DOHH2 (cell line): Measurements from ENCODE around the gene CLN6.

Experiments used
- EZH2phosphoT487 ChIP-seq: fragments of 200-600 bp; sonication (generic); IDR thresholded peaks from 2 replicates; pipeline ENCODE4 v1.6.1; 2017; ENCODE audit warnings: borderline replicate concordance, mild to moderate bottlenecking, antibody characterized with exemption, low read length, moderate library complexity, mixed read lengths
- TF ChIP-seq, protein P1 (sequence below): fragments of 200-600 bp; sonication (generic); IDR thresholded peaks from one replicate; pipeline ENCODE4 v1.5.1; 2014; ENCODE audit warnings: antibody characterized with exemption, mild to moderate bottlenecking, low read depth, low read length; ENCODE audit not compliant: poor library complexity, severe bottlenecking

DNA sequence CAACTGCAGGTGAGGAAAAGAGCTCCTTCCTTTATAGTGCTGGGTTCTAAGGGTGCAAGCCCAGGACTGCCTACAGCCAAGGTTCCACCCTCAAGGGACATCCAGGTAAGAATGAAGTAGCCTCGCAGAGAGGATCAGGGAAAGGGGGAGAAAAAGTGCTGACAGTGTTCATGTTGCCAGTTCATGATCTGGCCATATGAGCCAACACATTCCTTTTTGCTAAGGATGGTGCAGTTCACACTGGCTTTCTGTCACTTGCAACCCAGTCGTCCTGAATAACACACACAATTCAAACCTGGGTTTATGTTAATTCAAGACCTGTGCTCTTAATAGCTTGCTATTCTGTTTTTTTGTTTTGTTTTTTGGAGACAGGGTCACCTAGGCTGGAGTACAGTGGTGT, 9.0 kb downstream of the CLN6 start:
- TF ChIP-seq, protein P1, sequence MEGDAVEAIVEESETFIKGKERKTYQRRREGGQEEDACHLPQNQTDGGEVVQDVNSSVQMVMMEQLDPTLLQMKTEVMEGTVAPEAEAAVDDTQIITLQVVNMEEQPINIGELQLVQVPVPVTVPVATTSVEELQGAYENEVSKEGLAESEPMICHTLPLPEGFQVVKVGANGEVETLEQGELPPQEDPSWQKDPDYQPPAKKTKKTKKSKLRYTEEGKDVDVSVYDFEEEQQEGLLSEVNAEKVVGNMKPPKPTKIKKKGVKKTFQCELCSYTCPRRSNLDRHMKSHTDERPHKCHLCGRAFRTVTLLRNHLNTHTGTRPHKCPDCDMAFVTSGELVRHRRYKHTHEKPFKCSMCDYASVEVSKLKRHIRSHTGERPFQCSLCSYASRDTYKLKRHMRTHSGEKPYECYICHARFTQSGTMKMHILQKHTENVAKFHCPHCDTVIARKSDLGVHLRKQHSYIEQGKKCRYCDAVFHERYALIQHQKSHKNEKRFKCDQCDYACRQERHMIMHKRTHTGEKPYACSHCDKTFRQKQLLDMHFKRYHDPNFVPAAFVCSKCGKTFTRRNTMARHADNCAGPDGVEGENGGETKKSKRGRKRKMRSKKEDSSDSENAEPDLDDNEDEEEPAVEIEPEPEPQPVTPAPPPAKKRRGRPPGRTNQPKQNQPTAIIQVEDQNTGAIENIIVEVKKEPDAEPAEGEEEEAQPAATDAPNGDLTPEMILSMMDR = no peak
- TF ChIP-seq EZH2phosphoT487 = no peak
